HCT116 (cell line): ENCODE data around the gene POU3F2. TPM values are rescaled to one million over a fixed set of nuclear protein-coding genes. Genes with fewer than 3 reads are reported as not detected.

Experiments
- ATAC-seq: fragments of 200-7000 bp; cut with Tn5 transposase; 2 replicates; pipeline ENCODE4 v1.9.1; 2020; ENCODE audit warnings: mild to moderate bottlenecking, moderate library complexity
- BruUV-seq: library from RNA; stranded (reverse); fragments of 400-500 nt; replicated peaks from 2 replicates; lab custom pipeline; 2021; lab: Mats Ljungman, UMichigan
- CTCF ChIA-PET: fragments of 300-600 bp; sonication (Branson Sonifier 250); formaldehyde crosslinking; loops from one replicate; lab custom pipeline; 2021; ENCODE audit warnings: antibody characterized with exemption; lab: Charles Lee
- POLR2A ChIA-PET: fragments of 300-600, 350-600 bp; sonication (Branson Sonifier 250); formaldehyde crosslinking; loops from one replicate; lab custom pipeline; 2021; ENCODE audit warnings: antibody characterized with exemption; lab: Charles Lee
- RAD21 ChIA-PET, 2 experiments: fragments of 300-600 bp; sonication (Branson Sonifier 250); formaldehyde crosslinking; loops; one replicate each; lab custom pipeline; 2023; ENCODE audit warnings: low total read pairs in 2 of 2; ENCODE audit not compliant: uncharacterized antibody in 2 of 2, unreplicated experiment in 2 of 2, low non-redundant PET in 1 of 2; lab: Charles Lee
- DNase-seq: peaks from one replicate; pipeline ENCODE4 v3.0.0-alpha.2; 2010; ENCODE audit warnings: low read depth, low spot score
- H2AFZ ChIP-seq: fragments of 200-600 bp; shearing (Covaris generic), sonication (generic); 2 replicates; pipeline ENCODE4 v1.6.1; 2017; ENCODE audit warnings: low read depth, mixed run types, mixed read lengths, antibody characterized with exemption, low read length; ENCODE audit not compliant: poor library complexity, severe bottlenecking
- H3K27ac ChIP-seq: 2 replicates; pipeline ENCODE4 v1.5.1; 2012; ENCODE audit warnings: low read depth, low read length
- H3K27me3 ChIP-seq: fragments of 200-600 bp; sonication (generic); 2 replicates; pipeline ENCODE4 v1.6.1; 2016; ENCODE audit warnings: mixed run types, low read length, mixed read lengths; ENCODE audit not compliant: insufficient read depth
- H3K36me3 ChIP-seq, 2 experiments: fragments of 200-500 bp in 1 of 2; fragments of 200-600 bp in 1 of 2; sonication (Bioruptor generic) in 1 of 2; sonication (generic) in 1 of 2; 2 replicates each; pipeline versions ENCODE4 v1.5.1 to v1.6.1; 2014 to 2016; ENCODE audit warnings: low read length in 2 of 2, inconsistent platforms in 1 of 2, mixed read lengths in 1 of 2, mixed run types in 1 of 2; ENCODE audit not compliant: insufficient read depth in 2 of 2, control insufficient read depth in 1 of 2
- H3K4me1 ChIP-seq, 2 experiments: fragments of 200-600 bp in 1 of 2; sonication (generic) in 1 of 2; 2 replicates each; pipeline versions ENCODE4 v1.5.1 to v1.6.1; 2012 to 2017; ENCODE audit warnings: low read length in 2 of 2, inconsistent platforms in 1 of 2, mild to moderate bottlenecking in 1 of 2, mixed read lengths in 1 of 2, mixed run types in 1 of 2, moderate library complexity in 1 of 2; ENCODE audit not compliant: insufficient read depth in 2 of 2, control insufficient read depth in 1 of 2
- H3K4me2 ChIP-seq: fragments of 200-600 bp; sonication (generic); 2 replicates; pipeline ENCODE4 v1.6.1; 2017; ENCODE audit warnings: mixed run types, low read length, mixed read lengths
- H3K4me3 ChIP-seq, 2 experiments: fragments of 200-600 bp in 1 of 2; sonication (generic) in 1 of 2; replicated peaks in 1 of 2; 2 replicates each; pipeline ENCODE4 v1.5.1; 2011 to 2016; ENCODE audit warnings: low read length in 2 of 2, control low read depth in 1 of 2, low read depth in 1 of 2, mild to moderate bottlenecking in 1 of 2, mixed read lengths in 1 of 2, mixed run types in 1 of 2
- H3K79me2 ChIP-seq: fragments of 200-600 bp; sonication (generic); 2 replicates; pipeline ENCODE4 v1.6.1; 2017; ENCODE audit warnings: mild to moderate bottlenecking, mixed run types, low read length, moderate library complexity, mixed read lengths; ENCODE audit not compliant: insufficient read depth
- H3K9ac ChIP-seq: fragments of 200-600 bp; sonication (generic); 2 replicates; pipeline ENCODE4 v1.6.1; 2016; ENCODE audit warnings: low read length, mixed read lengths
- H3K9me2 ChIP-seq: fragments of 200-600 bp; sonication (generic), shearing (Covaris generic); 2 replicates; pipeline ENCODE4 v1.6.1; 2017; ENCODE audit warnings: mixed run types, mild to moderate bottlenecking, moderate library complexity; ENCODE audit not compliant: insufficient read depth
- H3K9me3 ChIP-seq, 2 experiments: fragments of 200-500 bp in 1 of 2; fragments of 200-600 bp in 1 of 2; sonication (Bioruptor generic) in 1 of 2; sonication (generic) in 1 of 2; 2 replicates each; pipeline ENCODE4 v1.6.1; 2014 to 2017; ENCODE audit warnings: low read length in 2 of 2, mixed read lengths in 2 of 2, inconsistent platforms in 1 of 2, low read depth in 1 of 2, mild to moderate bottlenecking in 1 of 2, mixed run types in 1 of 2, moderate library complexity in 1 of 2; ENCODE audit not compliant: control insufficient read depth in 1 of 2, insufficient read depth in 1 of 2
- H4K20me1 ChIP-seq: fragments of 200-600 bp; sonication (generic), shearing (Covaris generic); 2 replicates; pipeline ENCODE4 v1.6.1; 2017; ENCODE audit warnings: mixed run types, mild to moderate bottlenecking, moderate library complexity; ENCODE audit not compliant: insufficient read depth
- ATF3 ChIP-seq: IDR thresholded peaks from 2 replicates; pipeline ENCODE4 v1.6.1; 2012
- CBX3 ChIP-seq: IDR thresholded peaks from 2 replicates; pipeline ENCODE4 v1.6.1; 2012; ENCODE audit warnings: low read depth
- CTCF ChIP-seq, 3 experiments: fragments of 200-600 bp in 1 of 3; sonication (generic) in 1 of 3; IDR thresholded peaks in 2 of 3; conservative IDR thresholded peaks in 1 of 3; 2 replicates each; pipeline ENCODE4 v1.5.1; 2012 to 2017; ENCODE audit warnings: low read depth in 2 of 3, low read length in 2 of 3, antibody characterized with exemption in 1 of 3, borderline replicate concordance in 1 of 3, control low read depth in 1 of 3, mild to moderate bottlenecking in 1 of 3, mixed read lengths in 1 of 3, mixed run types in 1 of 3, moderate library complexity in 1 of 3; ENCODE audit not compliant: insufficient read depth in 1 of 3
- EGR1 ChIP-seq: IDR thresholded peaks from 2 replicates; pipeline ENCODE4 v1.6.1; 2012; ENCODE audit warnings: low read depth
- EZH2 ChIP-seq: fragments of 200-600 bp; sonication (generic); IDR thresholded peaks from 2 replicates; pipeline ENCODE4 v1.6.1; 2017; ENCODE audit warnings: antibody characterized with exemption, mixed run types
- FOSL1 ChIP-seq: IDR thresholded peaks from 2 replicates; pipeline ENCODE4 v1.6.1; 2012; ENCODE audit warnings: low read depth
- JUND ChIP-seq: IDR thresholded peaks from 2 replicates; pipeline ENCODE4 v1.6.1; 2012
- MAX ChIP-seq: IDR thresholded peaks from 2 replicates; pipeline ENCODE4 v1.6.1; 2012
- POLR2A ChIP-seq: IDR thresholded peaks from 2 replicates; pipeline ENCODE4 v1.7.0; 2011; ENCODE audit warnings: borderline replicate concordance; ENCODE audit not compliant: insufficient read depth, insufficient read length; ENCODE audit errors: extremely low read depth
- POLR2AphosphoS5 ChIP-seq: IDR thresholded peaks from 2 replicates; pipeline ENCODE4 v1.6.1; 2011; ENCODE audit warnings: mild to moderate bottlenecking, low read depth, low read length, moderate library complexity
- RAD21 ChIP-seq: IDR thresholded peaks from 2 replicates; pipeline ENCODE4 v1.6.1; 2012; ENCODE audit warnings: low read depth, mild to moderate bottlenecking
- REST ChIP-seq: IDR thresholded peaks from 2 replicates; pipeline ENCODE4 v1.6.1; 2012; ENCODE audit warnings: low read depth
- SIN3A ChIP-seq: IDR thresholded peaks from 2 replicates; pipeline ENCODE4 v1.6.1; 2012; ENCODE audit warnings: low read depth
- SP1 ChIP-seq: IDR thresholded peaks from 2 replicates; pipeline ENCODE4 v1.6.1; 2012; ENCODE audit warnings: low read depth
- SRF ChIP-seq: IDR thresholded peaks from 2 replicates; pipeline ENCODE4 v1.6.1; 2012; ENCODE audit warnings: low read depth
- TCF7L2 ChIP-seq: IDR thresholded peaks from 2 replicates; pipeline ENCODE4 v1.7.0; 2011; ENCODE audit warnings: borderline replicate concordance, inconsistent platforms; ENCODE audit not compliant: insufficient read depth, insufficient read length; ENCODE audit errors: extremely low read depth
- YY1 ChIP-seq: IDR thresholded peaks from 2 replicates; pipeline ENCODE4 v1.6.1; 2011; ENCODE audit warnings: low read length, low read depth, moderate library complexity, mild to moderate bottlenecking; ENCODE audit not compliant: insufficient replicate concordance; ENCODE audit errors: extremely low read depth
- ZBTB33 ChIP-seq: IDR thresholded peaks from 2 replicates; pipeline ENCODE4 v1.6.1; 2011; ENCODE audit warnings: mild to moderate bottlenecking, low read length, moderate library complexity; ENCODE audit not compliant: insufficient replicate concordance; ENCODE audit errors: extremely low read depth
- ZFX ChIP-seq: fragments of 450-650 bp; IDR thresholded peaks from 2 replicates; pipeline ENCODE4 v1.6.1; 2017
- ZNF274 ChIP-seq: fragments of 200-500 bp; sonication (Bioruptor generic); IDR thresholded peaks from 2 replicates; pipeline ENCODE4 v1.6.1; 2014; ENCODE audit warnings: mild to moderate bottlenecking, low read depth, low read length, inconsistent platforms
- intact Hi-C: fragments of 100-400 bp; cut with micrococcal nuclease; formaldehyde crosslinking; loops from 2 replicates; pipeline ENCODE4 v1.10.0; 2022
- total RNA-seq: library from RNA; stranded (reverse); gene quantifications from one replicate; pipeline ENCODE4 v1.2.1, GENCODE V29; 2021; ENCODE audit not compliant: unreplicated experiment

Gene POU3F2
- total RNA-seq, 1 experiment from 2014 or later: not detected

- no TSS peak for BruUV-seq
- ATAC-seq (no peak), DNase-seq (no peak)
- ChIA-PET POLR2A (no interaction called here), CTCF (no interaction called here), RAD21 (no interaction called here)
- TF ChIP-seq TCF7L2: no peak
- TF ChIP-seq FOSL1: no peak
- no peak for TF ChIP-seq EGR1
- TF ChIP-seq MAX: no peak
- no peak for TF ChIP-seq EZH2
- no peak for TF ChIP-seq SIN3A
- no peak for TF ChIP-seq CBX3
- no peak for TF ChIP-seq SP1
- TF ChIP-seq SRF: no peak
- TF ChIP-seq POLR2AphosphoS5: no peak
- no peak for TF ChIP-seq REST
- TF ChIP-seq ZNF274: no peak
- no peak for TF ChIP-seq RAD21
- TF ChIP-seq CTCF (IDR thresholded peaks at IDR 0.05 in 2 of 3, conservative IDR thresholded peaks at IDR 0.05 in 1 of 3; ENCODE audit: borderline replicate concordance in 1 of 3, insufficient read depth in 1 of 3, low read depth in 2 of 3, low read length in 2 of 3): no peak
- TF ChIP-seq JUND: no peak
- no peak for TF ChIP-seq ZFX
- no peak for TF ChIP-seq ATF3
- TF ChIP-seq YY1: no peak
- TF ChIP-seq POLR2A: no peak
- no peak for TF ChIP-seq ZBTB33
- no peaks in the 10 kb centered on the region for H3K4me1 ChIP-seq
- peaks cover 10% of the 10 kb centered on the region; the same call in 1 of the 2 replicates for H3K27me3 ChIP-seq
- H3K4me3 ChIP-seq: no peak overlapping the region
- H3K79me2 ChIP-seq: no peaks in the 10 kb centered on the region
- no peaks in the 10 kb centered on the region for H3K36me3 ChIP-seq
- no peaks in the 10 kb centered on the region for H4K20me1 ChIP-seq
- no peaks in the 10 kb centered on the region for H3K9me3 ChIP-seq
- 0 out of 2 replicates have a peak, but pooled peaks cover 4% of the 10 kb centered on the region for H3K9me2 ChIP-seq
- intact Hi-C loops: no loop called here
- no peak overlapping the region for H3K4me2 ChIP-seq
- no peak overlapping the region for H3K27ac ChIP-seq
- H3K9ac ChIP-seq: no peak overlapping the region
- no peak overlapping the region for H2AFZ ChIP-seq
Observed at GRCh38 chr6:98821756-98822405, 12.5 kb upstream of the POU3F2 start.
